Stimulated activated CD4-positive, alpha-beta T cell treated with anti-CD3 and anti-CD28 coated beads, Interleukin-12 subunit alpha, Interleukin-12 subunit beta, amount 100 ng/mL, for 48 hours (primary cell): ENCODE measurements around the gene GSG1L.
"Not testable (repeated sequence)": the region's sequence is repeated elsewhere in the genome, so short reads cannot be mapped to it uniquely, and the experiment has no call there.

Source experiments
- DNase-seq, 3 donors: peaks; one replicate each; pipeline ENCODE4 v3.0.0-alpha.2; 2020; ENCODE audit warnings: low read depth in 2 of 3, low spot score in 1 of 3

GSG1L gene

DNA sequence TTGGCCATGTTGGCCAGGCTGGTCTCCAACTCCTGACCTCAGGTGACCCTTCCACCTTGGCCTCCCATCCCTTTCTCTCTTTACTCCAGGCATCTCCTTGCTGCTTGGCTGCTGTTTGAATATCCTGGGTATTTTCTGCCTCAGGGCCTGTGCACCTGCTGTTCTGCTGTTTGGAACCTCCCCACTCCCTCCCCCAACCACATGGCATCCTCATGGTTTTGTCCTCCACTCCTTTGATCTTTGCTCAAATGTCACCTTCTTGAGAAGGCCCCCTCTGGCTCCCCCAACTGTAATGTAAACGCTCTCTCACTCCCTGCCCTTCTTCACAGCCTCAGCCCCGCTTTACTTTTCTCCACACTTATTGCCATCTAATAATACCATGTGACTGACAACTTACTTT, 152.0 kb downstream of the GSG1L start:
- no peak for DNase-seq

DNA sequence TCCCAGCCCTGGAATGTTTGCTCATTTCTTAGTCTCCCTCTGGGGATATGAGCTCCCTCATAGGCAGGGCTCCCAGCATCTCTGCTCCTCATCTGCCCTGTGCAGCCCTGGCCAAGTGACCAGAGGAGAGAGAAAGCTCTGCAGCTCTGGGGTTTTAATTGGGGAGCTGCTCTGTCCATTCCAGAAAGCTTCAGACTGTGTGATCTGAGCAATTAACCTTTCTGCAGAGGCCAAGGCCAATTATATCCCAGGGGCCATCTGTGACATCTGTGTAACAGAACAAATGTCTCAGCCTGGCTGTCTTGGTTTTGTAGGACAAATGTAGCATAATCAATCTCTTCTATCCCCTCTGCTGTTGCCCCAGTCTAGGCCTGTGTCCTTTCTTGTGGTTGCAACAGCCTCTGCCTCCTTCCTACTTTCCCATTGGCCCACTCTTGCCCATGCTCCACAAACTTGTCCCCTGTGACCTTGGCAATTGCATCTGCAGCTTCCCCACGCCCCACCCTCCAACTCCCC, 156.0 kb downstream of the GSG1L start:
- no peak for DNase-seq

DNA sequence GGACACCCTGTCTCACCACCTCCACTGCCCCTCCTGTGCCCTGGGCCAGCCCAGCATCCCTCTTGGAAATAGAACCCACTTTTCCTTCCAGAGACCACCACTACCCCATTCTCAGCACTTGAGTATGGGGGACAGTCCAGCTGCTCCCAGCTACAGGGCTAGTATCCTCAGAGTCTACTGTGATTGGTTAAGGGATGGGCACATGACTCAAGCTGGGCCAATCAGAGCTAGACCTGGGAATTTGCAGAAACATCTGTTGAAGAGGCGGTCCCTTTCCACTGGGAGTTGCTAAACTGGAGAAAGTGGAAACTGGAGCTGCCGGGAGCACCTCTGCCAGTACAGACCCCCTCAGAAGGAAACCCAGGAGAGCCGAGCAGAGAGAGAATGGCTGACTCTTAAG, 156.6 kb downstream of the GSG1L start:
- DNase-seq: no peak

DNA sequence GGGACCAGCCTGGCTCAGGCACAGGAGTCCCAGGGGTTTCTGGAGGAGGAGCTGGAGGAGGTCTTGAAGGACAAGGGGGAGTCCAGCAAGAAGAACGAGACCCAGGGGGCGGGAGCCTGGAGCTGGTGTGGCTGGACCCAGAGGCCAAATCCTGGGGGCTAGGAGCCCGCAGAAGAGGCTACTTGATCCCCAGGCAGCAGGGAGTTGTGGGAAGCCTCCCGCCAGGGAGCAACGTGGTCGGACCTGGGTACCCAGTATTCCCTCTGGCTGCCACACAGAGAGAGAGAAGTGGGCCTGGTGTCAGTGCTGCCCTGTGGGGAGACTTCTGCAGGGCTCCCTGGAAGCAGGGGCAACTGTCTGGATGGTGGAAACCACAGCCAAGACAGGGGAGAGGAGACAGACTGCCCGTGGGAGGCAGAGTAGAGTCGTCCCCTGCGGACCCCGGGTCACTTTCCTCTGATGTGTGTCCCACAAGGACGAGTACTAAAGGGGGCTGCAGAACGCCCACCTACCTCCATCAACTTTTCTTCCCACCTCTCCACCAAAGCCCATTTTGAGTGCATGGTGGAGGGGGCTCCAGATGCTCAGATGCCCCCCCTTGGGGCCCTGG, 160.4 kb downstream of the GSG1L start:
- DNase-seq: no peak

DNA sequence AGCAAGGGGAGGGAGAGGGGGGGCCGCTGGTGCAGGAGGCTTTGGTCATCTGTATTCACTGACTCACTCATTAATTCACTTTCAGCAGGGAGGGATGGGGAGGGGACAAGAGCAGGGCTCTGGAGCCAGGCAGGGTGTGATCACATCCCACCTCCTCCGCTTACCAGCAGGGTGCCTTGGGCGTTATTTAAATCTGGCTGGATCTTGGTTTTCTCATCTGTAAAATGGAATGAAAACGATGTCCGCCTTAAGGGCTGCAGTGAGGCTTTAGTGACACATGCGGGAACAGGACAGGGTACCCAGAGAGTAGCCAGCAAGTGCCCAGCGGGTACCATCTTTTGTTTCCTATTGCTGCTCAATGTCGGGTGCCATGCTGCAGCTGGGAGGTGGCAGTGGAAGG, 161.0 kb downstream of the GSG1L start:
- DNase-seq: no peak

DNA sequence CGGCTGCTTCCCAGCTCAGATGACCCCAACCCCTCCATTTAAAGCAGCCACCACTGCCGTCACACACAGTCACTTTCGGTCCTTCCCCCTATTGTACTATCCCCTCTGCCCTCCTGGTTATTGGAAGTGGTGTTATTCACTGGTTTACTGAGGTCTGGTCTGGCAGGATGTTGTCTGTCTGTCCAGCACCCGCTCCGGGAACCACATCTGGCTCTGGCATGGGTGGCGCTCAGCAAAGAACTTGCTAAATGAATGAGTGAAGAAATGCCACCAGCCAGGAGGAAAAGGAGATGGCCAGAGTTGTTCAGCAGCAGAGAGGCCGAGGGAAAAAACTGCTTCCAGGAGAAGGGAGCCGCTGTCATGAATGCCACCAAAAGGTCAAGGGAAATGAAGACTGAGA, 161.6 kb downstream of the GSG1L start:
- no peak for DNase-seq

DNA sequence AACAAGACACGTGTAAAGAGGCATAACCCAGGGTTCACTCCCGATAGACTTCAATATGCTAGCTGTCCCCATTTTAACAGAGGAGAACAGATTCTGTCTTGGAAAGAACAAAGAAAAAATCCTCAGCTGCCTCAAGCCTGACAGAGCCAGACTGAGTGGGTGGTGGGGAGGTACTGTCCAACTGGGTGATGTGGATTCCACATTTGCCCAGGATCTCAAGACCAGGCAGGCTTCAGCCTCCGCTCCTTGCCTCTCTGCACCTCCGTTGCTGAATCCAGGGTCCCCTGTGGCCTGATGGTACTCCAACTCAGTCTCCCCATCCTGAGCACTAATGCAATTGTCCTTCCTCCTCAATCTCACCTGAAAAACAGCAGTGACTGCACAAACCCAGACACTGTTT, 163.8 kb downstream of the GSG1L start:
- DNase-seq: no peak

DNA sequence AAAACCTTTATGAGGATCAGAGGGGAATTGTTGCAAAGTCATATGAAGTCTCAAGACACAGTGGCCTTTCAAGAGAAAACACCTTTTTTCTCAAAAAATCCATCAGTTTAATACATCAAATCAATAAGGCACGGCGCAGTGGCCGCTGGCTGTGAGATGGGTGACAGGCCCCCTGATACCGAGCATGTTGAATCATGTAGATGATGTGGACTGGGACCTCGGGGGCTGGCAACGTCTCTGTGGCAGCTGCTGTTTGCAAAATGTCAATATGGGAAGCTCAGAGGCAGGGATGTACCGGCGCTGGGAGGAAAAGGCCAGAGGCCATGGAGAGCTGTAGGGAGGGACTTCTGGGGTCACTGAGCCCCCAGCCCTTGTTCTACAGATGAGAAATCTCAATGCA, 169.1 kb downstream of the GSG1L start:
- DNase-seq: no peak

DNA sequence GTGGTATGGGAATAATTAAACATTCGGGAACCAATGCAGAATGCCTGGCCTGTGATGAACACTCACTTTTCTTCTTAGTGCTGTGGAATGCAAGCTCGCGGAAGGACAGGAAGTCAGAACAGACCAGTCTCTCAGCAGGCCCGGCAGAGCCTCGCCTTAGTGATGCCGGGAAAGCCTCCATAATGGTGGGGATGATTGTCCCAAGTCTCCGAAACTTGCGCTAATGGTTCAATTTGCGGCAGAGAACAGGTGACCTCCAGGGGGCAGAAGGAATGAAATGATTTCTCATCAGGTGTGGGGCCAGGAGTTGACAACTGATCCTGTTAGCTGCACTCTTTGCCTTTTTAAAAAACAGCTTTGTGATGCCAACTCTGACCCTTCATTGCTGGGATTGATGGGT, 170.6 kb downstream of the GSG1L start:
- DNase-seq: no peak

DNA sequence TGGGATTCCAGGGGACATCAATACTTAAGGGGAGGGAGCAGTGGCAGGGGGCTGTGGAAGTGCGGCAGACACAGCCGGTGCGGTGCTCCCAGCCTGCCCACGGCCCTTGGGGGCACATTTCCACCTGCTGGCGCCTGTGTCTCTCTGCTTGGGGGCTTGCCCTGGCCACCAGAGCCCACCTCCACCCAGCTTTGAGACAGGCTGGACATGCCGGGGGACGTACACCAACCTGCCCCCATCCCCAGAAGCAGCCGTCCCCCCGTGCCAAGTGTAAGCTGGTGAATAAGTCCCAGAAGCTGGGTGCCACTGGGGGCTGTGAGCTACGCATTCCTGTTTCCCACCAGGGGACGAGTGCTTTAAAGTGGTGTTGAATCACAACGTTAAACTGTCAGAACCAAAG, 172.6 kb downstream of the GSG1L start:
- no peak for DNase-seq

DNA sequence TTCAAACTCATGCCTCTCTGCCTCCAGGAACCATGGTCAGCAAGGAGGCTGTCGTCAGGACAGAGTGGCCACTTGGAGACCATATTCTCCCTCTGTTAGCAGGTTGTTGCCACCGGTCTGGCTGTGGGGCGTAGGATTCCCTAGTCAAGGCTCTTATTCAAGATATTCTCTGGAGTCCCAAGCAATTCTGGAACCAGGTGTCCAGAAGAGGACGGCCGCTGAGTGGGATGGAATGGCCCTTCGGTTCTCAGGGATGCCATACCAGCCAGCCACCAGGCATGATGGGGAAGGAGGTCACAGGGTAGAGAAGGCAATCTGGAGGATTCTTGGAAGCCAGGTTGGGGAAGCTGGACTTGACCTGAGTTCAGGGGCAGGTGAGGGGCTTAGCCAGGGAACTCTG, 173.5 kb downstream of the GSG1L start:
- no peak for DNase-seq

DNA sequence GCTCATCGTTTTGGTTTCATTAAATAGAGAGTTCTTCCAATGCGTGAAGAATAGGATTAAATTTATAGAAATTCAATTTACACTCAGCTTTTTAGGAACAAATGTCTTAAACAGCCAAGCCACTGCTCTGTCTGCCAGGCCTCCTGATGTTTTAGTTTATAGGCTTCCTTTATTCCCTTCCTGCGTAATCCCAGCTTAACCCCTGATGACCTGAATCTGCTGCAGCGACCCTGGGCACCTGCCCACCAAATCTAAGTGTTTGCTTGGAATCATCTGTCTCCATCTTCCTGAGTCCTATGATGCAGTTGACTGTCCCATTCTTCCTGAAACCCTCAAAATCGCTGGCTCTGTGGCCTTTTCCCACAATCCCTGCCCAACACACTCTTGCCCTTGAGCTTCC, 179.9 kb downstream of the GSG1L start:
- no peak for DNase-seq

DNA sequence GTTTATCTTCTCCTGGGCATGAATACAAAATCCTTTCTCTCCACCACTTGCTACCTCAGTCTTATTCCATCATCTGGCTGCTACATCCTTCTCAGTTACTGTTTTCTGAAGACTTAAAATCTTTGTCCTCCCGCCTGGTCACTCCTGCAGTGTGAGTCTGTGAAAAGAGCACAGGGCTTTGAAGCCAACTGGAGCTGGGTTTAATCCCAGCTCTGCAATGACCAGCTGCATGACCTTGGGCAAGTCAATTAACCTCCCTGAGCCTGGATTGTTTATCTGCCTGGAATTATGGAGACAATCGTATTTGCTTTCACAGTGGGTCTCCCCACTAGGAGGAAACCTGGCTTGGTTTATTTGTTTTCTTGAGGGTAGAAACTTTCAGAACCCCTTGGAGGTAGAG, 183.2 kb downstream of the GSG1L start:
- DNase-seq: no peak

DNA sequence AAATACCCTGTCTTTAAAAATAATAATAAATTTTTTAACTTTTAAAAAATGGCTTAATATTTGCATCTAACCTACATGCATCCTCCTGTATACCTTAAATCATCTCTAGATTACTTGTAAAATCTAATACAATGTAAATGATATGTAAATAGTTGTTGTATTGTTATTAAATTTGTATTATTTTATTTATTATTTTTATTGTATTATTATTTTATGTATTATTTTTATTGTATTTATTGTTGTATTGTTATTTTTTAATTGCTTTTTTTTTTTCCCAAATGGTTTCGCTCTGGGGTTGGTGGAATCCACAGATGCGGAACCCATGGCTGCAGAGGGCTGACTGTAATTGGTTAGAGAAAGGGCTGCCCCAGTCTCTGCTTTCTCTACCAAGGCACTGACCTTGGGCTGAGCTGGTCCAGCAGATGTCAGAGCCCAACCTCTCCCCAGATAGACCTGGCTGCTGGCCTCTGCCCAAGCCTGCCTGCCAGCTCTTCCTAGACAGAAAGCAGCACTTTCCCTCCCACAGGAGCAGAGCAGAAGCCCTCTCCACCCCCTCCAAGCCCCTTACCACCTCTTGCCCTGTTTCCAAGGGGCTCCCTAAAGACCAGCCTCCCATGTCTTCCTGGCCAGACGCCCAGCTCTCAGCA, 183.8 kb downstream of the GSG1L start:
- no peak for DNase-seq

DNA sequence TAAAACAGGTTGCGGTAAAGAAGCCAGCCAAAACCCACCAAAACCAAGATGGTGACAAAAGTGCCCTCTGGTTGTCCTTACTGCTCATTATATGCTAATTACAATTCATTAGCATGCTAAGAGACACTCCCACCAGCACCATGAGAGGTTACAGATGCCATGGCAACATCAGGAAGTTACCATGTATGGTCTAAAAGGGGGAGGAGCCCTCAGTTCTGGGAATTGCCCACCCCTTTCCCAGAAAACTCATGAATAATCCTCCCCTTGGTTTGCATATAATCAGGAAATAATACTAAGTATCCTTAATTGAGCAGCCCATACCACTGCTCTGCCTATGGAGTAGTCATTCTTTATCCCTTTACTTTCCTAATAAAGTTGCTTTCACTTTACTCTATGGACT, 190.9 kb downstream of the GSG1L start:
- DNase-seq: not testable (repeated sequence)

DNA sequence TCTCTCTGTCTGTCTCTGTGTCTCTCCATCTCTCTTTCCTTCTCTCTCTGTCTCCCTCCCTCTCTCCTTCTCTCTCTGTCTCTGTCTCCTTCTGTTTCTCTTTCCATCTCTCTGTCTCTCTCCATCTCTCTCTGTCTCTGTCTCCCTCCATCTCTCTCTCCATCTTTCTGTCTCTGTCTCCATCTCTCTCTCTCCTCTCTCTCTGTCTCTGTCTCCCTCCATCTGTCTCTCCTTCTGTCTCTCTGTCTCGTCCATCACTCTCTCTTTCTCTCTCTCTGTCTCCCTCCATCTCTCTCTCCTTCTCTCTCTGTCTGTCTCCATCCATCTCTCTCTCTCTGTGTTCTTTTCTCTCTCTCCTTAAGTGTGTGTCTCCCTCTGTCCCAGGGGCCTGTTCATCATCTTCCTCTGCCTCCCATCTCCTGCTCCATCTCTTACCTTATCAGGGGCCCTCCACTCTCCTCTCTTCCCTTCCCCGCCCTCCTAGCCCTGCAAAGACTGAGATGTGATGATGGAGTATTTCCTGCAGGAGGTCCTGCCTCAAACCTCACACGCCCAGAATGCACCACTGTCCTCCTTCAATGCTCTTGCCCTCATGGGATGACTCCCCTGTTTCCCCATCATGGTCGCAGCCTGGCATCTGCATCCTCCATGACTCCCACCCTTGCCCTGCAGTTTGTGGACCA, 193.3 kb downstream of the GSG1L start:
- no peak for DNase-seq

DNA sequence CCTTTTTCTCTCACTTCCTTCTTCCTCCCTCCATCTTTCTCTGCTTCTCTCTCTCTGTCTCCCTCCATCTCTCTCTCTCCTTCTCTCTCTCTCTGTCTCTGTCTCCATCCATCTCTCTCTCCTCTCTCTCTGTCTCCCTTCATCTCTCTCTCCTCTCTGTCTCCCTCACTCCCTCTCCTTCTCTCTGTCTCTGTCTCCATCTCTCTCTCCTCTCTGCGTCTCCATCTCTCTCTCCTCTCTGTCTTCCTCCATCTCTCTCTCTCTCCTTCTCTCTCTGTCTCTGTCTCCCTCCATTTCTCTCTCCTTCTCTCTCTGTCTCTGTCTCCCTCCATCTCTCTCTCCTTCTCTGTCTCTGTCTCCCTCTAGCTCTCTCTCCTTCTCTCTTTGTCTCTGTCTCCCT, 194.1 kb downstream of the GSG1L start:
- no peak for DNase-seq

DNA sequence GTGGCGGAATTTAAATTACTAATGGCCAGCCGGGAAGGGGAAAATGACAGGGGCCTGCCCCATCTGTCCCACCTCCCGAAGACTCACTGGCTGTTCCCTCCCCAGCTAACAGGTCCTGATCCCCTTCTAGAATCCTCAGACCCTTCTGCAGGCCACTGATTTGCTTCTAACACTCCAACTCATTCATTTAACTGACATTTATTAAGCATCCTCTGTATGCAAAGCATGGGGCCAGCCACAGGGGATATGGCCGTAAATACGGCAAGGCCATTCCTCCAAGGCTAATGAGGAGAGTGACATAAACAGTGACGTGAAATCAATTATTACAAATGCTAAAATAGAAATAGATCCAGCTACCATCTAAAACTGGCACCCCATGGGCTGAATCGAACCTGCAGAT, 195.3 kb downstream of the GSG1L start:
- no peak for DNase-seq

DNA sequence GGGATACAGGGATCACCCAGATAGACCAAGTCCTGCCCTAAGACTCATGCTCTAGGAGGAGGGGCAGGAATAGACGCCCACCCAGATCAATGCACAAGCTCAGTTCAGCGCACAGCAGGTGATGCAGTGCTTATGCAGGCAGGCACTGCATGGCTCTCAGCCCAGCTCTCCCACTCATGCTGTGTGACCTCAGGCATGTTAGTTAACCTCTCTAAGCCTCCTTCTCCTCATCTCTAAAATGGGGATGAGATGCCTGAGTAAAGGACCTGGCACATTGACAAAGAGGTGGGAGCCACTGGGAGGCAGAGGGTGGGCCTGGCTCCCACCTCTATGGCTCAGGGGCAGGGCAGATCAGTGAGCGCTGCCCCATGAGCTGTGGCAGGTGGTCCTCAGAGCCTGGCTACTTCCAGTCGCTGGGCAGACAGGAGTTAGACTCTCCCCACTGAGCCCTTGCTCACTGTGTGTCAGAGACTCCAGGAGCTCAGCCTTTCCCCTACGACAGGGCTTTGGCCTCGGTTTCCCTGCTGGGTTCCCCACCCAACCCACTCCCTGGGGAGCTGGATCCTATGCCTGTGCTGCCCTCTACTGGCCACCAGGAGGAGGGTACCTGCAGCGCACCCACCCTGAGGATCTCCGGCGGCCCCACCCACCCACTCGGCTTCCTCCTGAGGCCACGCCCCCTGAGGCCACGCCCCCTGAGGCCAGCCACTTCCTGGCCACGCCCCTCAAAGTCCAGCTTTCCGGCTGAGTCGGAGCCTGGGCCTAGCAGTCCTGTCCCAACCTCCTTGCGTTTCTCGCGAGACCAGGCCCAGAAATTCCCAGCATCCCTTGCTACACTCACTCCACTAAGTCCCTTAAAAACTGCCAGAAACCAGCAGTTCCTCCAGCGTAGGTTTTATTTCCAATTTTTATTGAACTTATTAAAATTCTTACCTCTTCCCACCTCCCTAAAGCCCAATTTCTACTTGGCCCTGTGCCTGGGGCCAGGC, 196.1 kb downstream of the GSG1L start:
- peak; percentile 42 to 67 (median 62) for DNase-seq

DNA sequence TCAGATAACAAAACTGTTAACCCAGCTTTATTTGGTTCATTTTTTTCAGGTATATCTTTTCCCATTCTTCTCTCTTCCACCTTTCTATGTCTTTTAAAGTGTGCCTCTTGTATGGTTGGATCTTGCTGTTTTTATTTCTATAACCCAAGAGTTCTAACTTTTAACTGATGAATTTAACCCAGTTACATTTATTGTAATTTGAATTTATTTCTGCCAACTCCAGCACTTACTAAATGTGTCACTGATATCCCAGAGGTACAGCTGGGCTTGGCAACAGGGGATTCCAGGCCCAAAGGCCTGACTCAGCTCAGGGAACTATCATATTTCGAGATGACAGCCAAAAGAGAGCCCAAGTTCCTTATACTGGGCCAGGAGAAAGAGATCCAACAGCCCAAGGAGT, 200.1 kb downstream of the GSG1L start:
- no peak for DNase-seq

DNA sequence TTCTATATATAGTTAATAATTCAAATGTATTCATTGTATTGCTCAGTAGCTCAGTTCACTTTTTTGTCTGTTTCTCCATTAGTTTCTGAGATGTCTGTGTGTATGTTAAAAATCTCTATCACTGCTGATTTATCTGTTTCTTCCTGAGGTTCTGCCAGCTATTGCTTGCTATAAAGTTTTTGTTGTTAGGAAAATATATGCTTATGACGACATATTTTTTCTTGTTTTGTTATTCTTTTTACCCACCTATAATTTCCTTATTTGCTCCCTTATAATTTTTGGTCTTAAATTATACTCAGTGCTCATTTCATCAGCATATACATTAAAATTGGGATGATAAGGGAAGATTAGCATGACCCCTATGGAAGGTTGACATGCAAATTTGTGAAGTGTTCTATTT, 200.6 kb downstream of the GSG1L start:
- DNase-seq: no peak
